ENCODE data around the gene TMEM204. TPM values are rescaled to one million over a fixed set of nuclear protein-coding genes. Genes with fewer than 3 reads are reported as not detected.
A peak's percentile ranks its signal among the peaks of the same experiment; 100 is the strongest.
"Not testable (repeated sequence)": the region's sequence is repeated elsewhere in the genome, so short reads cannot be mapped to it uniquely, and the experiment has no call there.

Gene TMEM204
- total RNA-seq, 1 donor from 2014 or later, result 0.45 TPM

- no peak for DNase-seq (ENCODE audit: low read depth)
Observed at GRCh38 chr16:1584926-1585484, 51.5 kb downstream of the TMEM204 start.

GRCh38 chr16:1590366-1590765 is 56.9 kb downstream of the TMEM204 start:
- DNase-seq (ENCODE audit: low read depth), result no peak

DNA sequence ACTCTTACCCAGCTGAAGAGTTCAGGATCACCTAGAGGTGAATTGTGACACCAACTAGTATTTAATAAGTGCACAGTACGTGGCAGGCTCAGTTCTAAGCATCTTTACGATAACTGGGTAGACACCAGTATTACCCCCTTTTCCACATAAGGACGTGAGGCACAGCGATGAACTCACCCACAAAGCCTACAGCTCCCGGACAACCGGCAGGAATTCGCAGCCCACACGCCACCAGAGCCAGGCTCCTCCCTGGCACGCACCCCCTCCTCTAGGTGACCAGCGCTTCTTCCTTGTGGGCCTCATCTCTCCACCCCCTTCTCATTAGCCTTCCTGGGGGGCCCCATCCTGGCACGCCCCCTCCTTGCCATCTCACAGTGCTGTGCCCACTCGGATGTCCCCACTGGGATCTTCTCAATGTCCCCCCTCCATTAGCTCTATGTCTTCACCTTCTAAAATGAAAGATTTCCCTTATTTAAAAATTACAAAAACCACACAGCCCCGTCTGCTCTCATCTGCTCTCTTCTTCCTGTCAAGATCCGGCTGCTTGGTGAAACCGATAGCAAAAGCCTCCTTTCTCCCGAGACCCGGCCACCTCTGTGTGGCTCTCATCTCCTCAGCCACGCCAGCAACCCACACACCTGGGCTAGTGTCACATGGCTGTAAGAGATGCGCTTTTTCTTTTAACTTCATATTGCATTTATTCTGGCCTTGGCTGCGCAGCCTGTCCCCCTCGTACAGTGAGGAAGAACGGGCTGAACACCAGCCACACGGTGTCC is 57.7 kb downstream of the TMEM204 start:
- no peak for DNase-seq (ENCODE audit: low read depth)

GRCh38 chr16:1592446-1592845 is 59.0 kb downstream of the TMEM204 start:
- DNase-seq (ENCODE audit: low read depth), result peak; percentile 22

- DNase-seq (ENCODE audit: low read depth), result not testable (repeated sequence)
Observed at GRCh38 chr16:1595511-1595910, 62.0 kb downstream of the TMEM204 start.

- DNase-seq (ENCODE audit: low read depth), result no peak
Observed at GRCh38 chr16:1596516-1596915, 63.0 kb downstream of the TMEM204 start.

GRCh38 chr16:1597154-1597553 is 63.7 kb downstream of the TMEM204 start:
- no peak for DNase-seq (ENCODE audit: low read depth)

DNA sequence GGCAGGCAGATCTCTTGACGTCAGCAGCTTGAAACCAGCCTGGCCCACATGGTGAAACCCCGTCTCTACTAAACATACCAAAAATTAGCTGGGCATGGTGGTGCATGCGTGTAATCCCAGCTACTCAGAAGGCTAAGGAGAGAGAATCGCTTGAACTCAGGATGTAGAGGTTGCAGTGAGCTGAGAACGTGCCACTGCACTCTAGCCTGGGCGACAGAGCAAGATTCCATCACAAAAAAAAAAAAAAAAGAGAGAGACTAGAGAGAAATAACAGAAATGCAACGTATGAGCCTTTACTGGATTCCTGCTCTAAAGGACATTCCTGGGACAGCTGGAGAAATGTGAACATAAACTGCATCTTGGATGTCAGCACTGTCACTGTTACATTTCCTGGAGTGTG is 67.6 kb downstream of the TMEM204 start:
- no peak for DNase-seq (ENCODE audit: low read depth)

DNA sequence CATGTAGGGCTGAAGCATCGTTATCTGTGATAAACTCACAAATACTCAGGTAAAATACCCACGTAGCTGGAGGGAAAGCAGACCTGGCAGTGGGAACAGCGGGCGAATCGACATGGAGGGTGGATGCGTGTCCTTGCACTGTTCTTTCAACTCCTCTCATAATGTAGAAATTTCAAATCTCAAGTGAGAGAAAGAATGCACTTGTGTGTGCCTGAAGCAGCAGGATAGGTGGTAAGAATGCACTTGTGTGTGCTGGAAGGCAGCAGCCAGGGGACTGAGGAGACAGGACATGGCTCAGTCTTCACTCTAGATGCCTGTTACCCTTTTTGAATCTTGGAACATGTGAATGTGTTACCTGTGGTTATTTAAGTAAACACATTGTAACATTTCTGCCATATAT is 68.0 kb downstream of the TMEM204 start:
- no peak for DNase-seq (ENCODE audit: low read depth)

- DNase-seq (ENCODE audit: low read depth), result no peak
Observed at GRCh38 chr16:1602285-1602684, 68.8 kb downstream of the TMEM204 start.

Other genes with a start within 250 kb of the TMEM204 start
- 48.5 and 57.2 TPM in 2 replicates for gene UBE2I, start 224.0 kb upstream of the TMEM204 start, total RNA-seq
- gene BAIAP3, start 200.0 kb upstream of the TMEM204 start, total RNA-seq, result 3.6 and 7.1 TPM in 2 replicates
- gene TSR3, start 181.8 kb upstream of the TMEM204 start, total RNA-seq, result 112 and 115 TPM in 2 replicates
- 57.0 and 63.7 TPM in 2 replicates for gene GNPTG, start 181.7 kb upstream of the TMEM204 start, total RNA-seq
- gene UNKL, start 119.0 kb upstream of the TMEM204 start, total RNA-seq, result 9.8 and 18.9 TPM in 2 replicates
- gene UQCC4, start 112.9 kb upstream of the TMEM204 start, total RNA-seq, result 17.0 and 21.4 TPM in 2 replicates
- gene PERCC1, start 102.6 kb upstream of the TMEM204 start, total RNA-seq, result not detected in 2 replicates
- gene CCDC154, start 89.1 kb upstream of the TMEM204 start, total RNA-seq, result 0.19 and 0.21 TPM in 2 replicates
- gene CLCN7, start 58.6 kb upstream of the TMEM204 start, total RNA-seq, result 70.0 and 70.7 TPM in 2 replicates
- gene PTX4, start 44.7 kb upstream of the TMEM204 start, total RNA-seq, result not detected in 2 replicates
- 17.5 and 21.3 TPM in 2 replicates for gene TELO2, start 40.3 kb upstream of the TMEM204 start, total RNA-seq
- gene IFT140, start 78.4 kb downstream of the TMEM204 start, total RNA-seq, result 12.8 and 16.7 TPM in 2 replicates
- 7.8 and 8.4 TPM in 2 replicates for gene CRAMP1, start 78.7 kb downstream of the TMEM204 start, total RNA-seq
- gene JPT2, start 144.6 kb downstream of the TMEM204 start, total RNA-seq, result 20.1 and 24.7 TPM in 2 replicates
- 90.3 and 108 TPM in 2 replicates for gene MAPK8IP3, start 172.5 kb downstream of the TMEM204 start, total RNA-seq
- 51.2 and 61.2 TPM in 2 replicates for gene NME3, start 237.9 kb downstream of the TMEM204 start, total RNA-seq
- 15.0 and 17.2 TPM in 2 replicates for gene EME2, start 239.1 kb downstream of the TMEM204 start, total RNA-seq
- gene MRPS34, start 239.5 kb downstream of the TMEM204 start, total RNA-seq, result 152 TPM in 2 replicates
- 27.0 and 39.6 TPM in 2 replicates for gene SPSB3, start 248.9 kb downstream of the TMEM204 start, total RNA-seq
- 114 and 157 TPM in 2 replicates for gene NUBP2, start 249.3 kb downstream of the TMEM204 start, total RNA-seq

Data from myocyte (in vitro differentiated cells).